ENCODE measurements around the gene ADD2.

DNA sequence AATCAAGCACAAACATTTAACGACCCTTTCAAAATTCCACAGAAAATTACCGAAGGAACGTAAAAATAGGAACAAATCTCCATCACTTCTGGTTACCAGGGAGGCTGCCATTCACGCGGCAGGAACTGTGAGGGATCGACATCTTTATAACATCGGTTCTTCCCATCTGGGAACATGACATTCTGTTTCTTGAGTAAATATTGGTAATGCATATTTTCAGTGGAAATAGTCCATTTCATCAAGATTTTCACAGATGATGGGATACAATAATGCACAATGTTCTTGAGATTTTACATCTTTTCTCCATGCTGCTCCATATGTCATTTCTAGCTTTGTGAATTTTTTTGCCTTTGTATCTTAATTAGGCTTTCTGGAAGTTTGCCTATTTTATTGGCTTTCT lies 10.0 kb downstream of the ADD2 start:
- TF ChIP-seq EZH2 (IDR thresholded peaks at IDR 0.05) (no peak), POLR2AphosphoS5 (IDR thresholded peaks at IDR 0.05; ENCODE audit: borderline replicate concordance, low read depth, low read length) (no peak)
